HepG2 (cell line): Measurements from ENCODE around the gene SIRPA. TPM values are rescaled to one million over a fixed set of nuclear protein-coding genes. Genes with fewer than 3 reads are reported as not detected.
A peak's percentile ranks its signal among the peaks of the same experiment; 100 is the strongest.

Source experiments
- EZH2 ChIP-seq: conservative IDR thresholded peaks from 2 replicates; pipeline ENCODE4 v1.6.1; 2012; ENCODE audit warnings: mild to moderate bottlenecking, low read depth, low read length, moderate library complexity
- GABPB1 ChIP-seq: IDR thresholded peaks from 2 replicates; pipeline ENCODE4 v1.6.1; 2016; ENCODE audit warnings: mild to moderate bottlenecking, missing genetic modification reagents, moderate library complexity, missing compliant biosample characterization
- HNF4G ChIP-seq, 2 experiments: sonication (generic) in 1 of 2; formaldehyde crosslinking in 1 of 2; IDR thresholded peaks; 2 replicates each; pipeline versions ENCODE4 v1.4.0 to v1.6.1; 2011 to 2020; ENCODE audit warnings: borderline replicate concordance in 2 of 2, low read depth in 2 of 2, mild to moderate bottlenecking in 2 of 2, low read length in 1 of 2, missing genetic modification reagents in 1 of 2, moderate library complexity in 1 of 2
- ISL2 ChIP-seq: sonication (generic); formaldehyde crosslinking; IDR thresholded peaks from 2 replicates; pipeline ENCODE4 v1.5.0; 2020; ENCODE audit warnings: missing genetic modification reagents
- JARID2 ChIP-seq: sonication (generic); formaldehyde crosslinking; IDR thresholded peaks from 2 replicates; pipeline ENCODE4 v1.8.1; 2023; ENCODE audit warnings: missing genetic modification reagents, inconsistent platforms; ENCODE audit not compliant: insufficient replicate concordance
- JDP2 ChIP-seq: sonication (generic); formaldehyde crosslinking; IDR thresholded peaks from 2 replicates; pipeline ENCODE4 v1.8.1; 2022; ENCODE audit warnings: missing genetic modification reagents, borderline replicate concordance
- MED1 ChIP-seq: sonication (generic); formaldehyde crosslinking; IDR thresholded peaks from 2 replicates; pipeline ENCODE4 v1.4.0; 2020; ENCODE audit warnings: missing genetic modification reagents
- MLXIP ChIP-seq: sonication (generic); formaldehyde crosslinking; IDR thresholded peaks from 2 replicates; pipeline ENCODE4 v1.9.0; 2021; ENCODE audit warnings: missing genetic modification reagents, borderline replicate concordance
- RAD51 ChIP-seq: fragments of 450-650 bp; IDR thresholded peaks from 2 replicates; pipeline ENCODE4 v1.6.1; 2016; ENCODE audit warnings: borderline replicate concordance
- SRSF9 ChIP-seq: fragments of 200-400 bp; formaldehyde crosslinking; IDR thresholded peaks from 2 replicates; pipeline ENCODE4 v1.6.1; 2018; ENCODE audit warnings: borderline replicate concordance, mild to moderate bottlenecking, low read depth, low read length; ENCODE audit not compliant: insufficient read depth, poor library complexity, severe bottlenecking
- ZBTB38 ChIP-seq: sonication (generic); formaldehyde crosslinking; IDR thresholded peaks from 2 replicates; pipeline ENCODE4 v1.5.1; 2020; ENCODE audit warnings: mild to moderate bottlenecking, missing genetic modification reagents
- ZMYM2 ChIP-seq: sonication (generic); formaldehyde crosslinking; IDR thresholded peaks from 2 replicates; pipeline ENCODE4 v1.8.0; 2022; ENCODE audit warnings: mild to moderate bottlenecking, missing genetic modification reagents
- ZNF235 ChIP-seq: sonication (generic); formaldehyde crosslinking; IDR thresholded peaks from 2 replicates; pipeline ENCODE4 v1.8.1; 2023; ENCODE audit warnings: mild to moderate bottlenecking, missing genetic modification reagents, borderline replicate concordance
- ZNF333 ChIP-seq: sonication (generic); formaldehyde crosslinking; IDR thresholded peaks from 2 replicates; pipeline ENCODE4 v1.4.0; 2020; ENCODE audit warnings: mild to moderate bottlenecking, missing genetic modification reagents, borderline replicate concordance
- ZNF382 ChIP-seq: sonication (generic); formaldehyde crosslinking; IDR thresholded peaks from 2 replicates; pipeline ENCODE4 v1.5.0; 2020; ENCODE audit warnings: missing genetic modification reagents, mild to moderate bottlenecking, borderline replicate concordance
- ZNF460 ChIP-seq: sonication (generic); formaldehyde crosslinking; IDR thresholded peaks from 2 replicates; pipeline ENCODE4 v1.5.1; 2020; ENCODE audit warnings: missing genetic modification reagents, mild to moderate bottlenecking, borderline replicate concordance
- ZNF576 ChIP-seq: sonication (generic); formaldehyde crosslinking; IDR thresholded peaks from 2 replicates; pipeline ENCODE4 v1.4.0; 2020; ENCODE audit warnings: mild to moderate bottlenecking, missing genetic modification reagents
- ZNF768 ChIP-seq: sonication (generic); formaldehyde crosslinking; IDR thresholded peaks from 2 replicates; pipeline ENCODE4 v1.4.0; 2020; ENCODE audit warnings: missing genetic modification reagents
- ZNF850 ChIP-seq: sonication (generic); formaldehyde crosslinking; conservative IDR thresholded peaks from 2 replicates; pipeline ENCODE4 v1.9.0; 2021; ENCODE audit warnings: mild to moderate bottlenecking, missing genetic modification reagents
- ZSCAN22 ChIP-seq: sonication (generic); formaldehyde crosslinking; IDR thresholded peaks from 2 replicates; pipeline ENCODE4 v1.4.0; 2020; ENCODE audit warnings: mild to moderate bottlenecking, missing genetic modification reagents
- polyA plus RNA-seq, 8 experiments: library from polyadenylated mRNA; depleted of rRNA in 3 of 8; stranded (reverse) in 7 of 8; unstranded in 1 of 8; fragments of >200 nt; fragmentation: Illumina TruSeq in 4 of 8; extraction: Trizol in 4 of 8; gene quantifications; 2 replicates each; pipeline versions ENCODE4 v1.2.1 to v1.2.3, GENCODE V29; 2011 to 2016; ENCODE audit warnings: low read depth in 4 of 8, missing spikeins in 1 of 8, mixed read lengths in 1 of 8; ENCODE audit not compliant: insufficient read depth in 1 of 8
- total RNA-seq, 5 experiments: library from RNA; depleted of rRNA; stranded (reverse); fragments of >200 nt; fragmentation: Illumina TruSeq; extraction: Trizol; gene quantifications; 2 replicates each; pipeline ENCODE4 v1.2.3, GENCODE V29; 2016; ENCODE audit warnings: low read depth in 1 of 5
- TF ChIP-seq, protein P1 (sequence below): IDR thresholded peaks from 2 replicates; pipeline ENCODE4 v1.6.1; 2018; ENCODE audit warnings: missing genetic modification reagents, mild to moderate bottlenecking, missing compliant biosample characterization
- TF ChIP-seq, protein P2 (sequence below): sonication (generic); formaldehyde crosslinking; IDR thresholded peaks from 2 replicates; pipeline ENCODE4 v1.4.0; 2020; ENCODE audit warnings: missing genetic modification reagents, borderline replicate concordance

SIRPA gene
- total and polyA plus RNA-seq, 2 of the 13 experiments (the other 11 are each of a cell fraction or from before 2014, with no cell fraction given) = 7.2 to 17.6 TPM

GRCh38 chr20:1965520-1966351, 70.5 kb downstream of the SIRPA start (continued):
- TF ChIP-seq MLXIP (CRISPR knock-in tag) (no peak), ZBTB38 (CRISPR knock-in tag) (peak; percentile 42; the same call in 1 of the 2 replicates), ZNF333 (no peak), EZH2 (no peak), ZNF460 (CRISPR knock-in tag) (no peak), GABPB1 (peak; percentile 68), ZNF576 (CRISPR knock-in tag) (no peak), SRSF9 (no peak), ZNF768 (CRISPR knock-in tag) (peak; percentile 81; the same call in 1 of the 2 replicates), ZNF235 (no peak), ZSCAN22 (CRISPR knock-in tag) (no peak), RAD51 (no peak), ZNF382 (CRISPR knock-in tag) (no peak), JDP2 (CRISPR knock-in tag) (no peak), MED1 (CRISPR knock-in tag) (no peak), HNF4G (IDR thresholded peaks at IDR 0.05; ENCODE audit: borderline replicate concordance, low read depth, low read length) (no peak), HNF4G (CRISPR knock-in tag; IDR thresholded peaks at IDR 0.05; ENCODE audit: borderline replicate concordance, low read depth) (no peak), ZNF850 (CRISPR knock-in tag) (no peak), ZMYM2 (CRISPR knock-in tag) (no peak), JARID2 (CRISPR knock-in tag) (no peak), ISL2 (CRISPR knock-in tag) (no peak)
- TF ChIP-seq, protein P1, sequence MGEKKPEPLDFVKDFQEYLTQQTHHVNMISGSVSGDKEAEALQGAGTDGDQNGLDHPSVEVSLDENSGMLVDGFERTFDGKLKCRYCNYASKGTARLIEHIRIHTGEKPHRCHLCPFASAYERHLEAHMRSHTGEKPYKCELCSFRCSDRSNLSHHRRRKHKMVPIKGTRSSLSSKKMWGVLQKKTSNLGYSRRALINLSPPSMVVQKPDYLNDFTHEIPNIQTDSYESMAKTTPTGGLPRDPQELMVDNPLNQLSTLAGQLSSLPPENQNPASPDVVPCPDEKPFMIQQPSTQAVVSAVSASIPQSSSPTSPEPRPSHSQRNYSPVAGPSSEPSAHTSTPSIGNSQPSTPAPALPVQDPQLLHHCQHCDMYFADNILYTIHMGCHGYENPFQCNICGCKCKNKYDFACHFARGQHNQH (CRISPR knock-in tag) = no peak
- TF ChIP-seq, protein P2, sequence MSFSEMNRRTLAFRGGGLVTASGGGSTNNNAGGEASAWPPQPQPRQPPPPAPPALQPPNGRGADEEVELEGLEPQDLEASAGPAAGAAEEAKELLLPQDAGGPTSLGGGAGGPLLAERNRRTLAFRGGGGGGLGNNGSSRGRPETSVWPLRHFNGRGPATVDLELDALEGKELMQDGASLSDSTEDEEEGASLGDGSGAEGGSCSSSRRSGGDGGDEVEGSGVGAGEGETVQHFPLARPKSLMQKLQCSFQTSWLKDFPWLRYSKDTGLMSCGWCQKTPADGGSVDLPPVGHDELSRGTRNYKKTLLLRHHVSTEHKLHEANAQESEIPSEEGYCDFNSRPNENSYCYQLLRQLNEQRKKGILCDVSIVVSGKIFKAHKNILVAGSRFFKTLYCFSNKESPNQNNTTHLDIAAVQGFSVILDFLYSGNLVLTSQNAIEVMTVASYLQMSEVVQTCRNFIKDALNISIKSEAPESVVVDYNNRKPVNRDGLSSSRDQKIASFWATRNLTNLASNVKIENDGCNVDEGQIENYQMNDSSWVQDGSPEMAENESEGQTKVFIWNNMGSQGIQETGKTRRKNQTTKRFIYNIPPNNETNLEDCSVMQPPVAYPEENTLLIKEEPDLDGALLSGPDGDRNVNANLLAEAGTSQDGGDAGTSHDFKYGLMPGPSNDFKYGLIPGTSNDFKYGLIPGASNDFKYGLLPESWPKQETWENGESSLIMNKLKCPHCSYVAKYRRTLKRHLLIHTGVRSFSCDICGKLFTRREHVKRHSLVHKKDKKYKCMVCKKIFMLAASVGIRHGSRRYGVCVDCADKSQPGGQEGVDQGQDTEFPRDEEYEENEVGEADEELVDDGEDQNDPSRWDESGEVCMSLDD (CRISPR knock-in tag) = no peak
